Lower leg skin (tissue), 4 donors: ENCODE results near the gene ZKSCAN2. TPM values are rescaled to one million over a fixed set of nuclear protein-coding genes. Genes with fewer than 3 reads are reported as not detected.

Source experiments
- DNase-seq, 2 donors: peaks; one replicate each; pipeline ENCODE4 v3.0.0-alpha.2; 2019; ENCODE audit warnings: low spot score in 2 of 2
- H3K4me3 ChIP-seq: fragments of 200-600 bp; sonication (generic); 2 replicates; pipeline ENCODE4 v1.5.1; 2017; ENCODE audit warnings: mild to moderate bottlenecking, low read depth; ENCODE audit not compliant: poor library complexity, severe bottlenecking
- POLR2A ChIP-seq, 2 donors: fragments of 450-650 bp; IDR thresholded peaks; one replicate each; pipeline ENCODE4 v1.6.1; 2016 to 2017; ENCODE audit warnings: antibody characterized with exemption in 2 of 2, mild to moderate bottlenecking in 1 of 2, moderate library complexity in 1 of 2
- WGBS, 2 donors: methylation state at CpG; one replicate each; pipeline ENCODE4 v1.1.5; 2018; 5-methylcytosine and 5-hydroxymethylcytosine counted together
- intact Hi-C: fragments of 100-400 bp; cut with DNase I; formaldehyde crosslinking; loops from one replicate; pipeline ENCODE4 v1.15.0; 2023; ENCODE audit warnings: low total_unique reads
- total RNA-seq, 4 donors: library from RNA; depleted of rRNA; stranded (reverse); fragments of >200 nt; gene quantifications; one replicate each; pipeline ENCODE4 v1.1.0, GENCODE V29; 2016
- TF ChIP-seq, protein P1 (sequence below), 3 donors: fragments of 450-650 bp; IDR thresholded peaks; one replicate each; pipeline ENCODE4 v1.5.1; 2016; ENCODE audit warnings: antibody characterized with exemption in 3 of 3, mild to moderate bottlenecking in 3 of 3, moderate library complexity in 2 of 3

The ZKSCAN2 gene
- total RNA-seq, 4 donors from 2014 or later: 0.76 to 2.4 (median 1.6) TPM

GRCh38 chr16:25289466-25289865, 31.8 kb upstream of the ZKSCAN2 start:
- TF ChIP-seq POLR2A (IDR thresholded peaks at IDR 0.05): no peak
- TF ChIP-seq, protein P1, sequence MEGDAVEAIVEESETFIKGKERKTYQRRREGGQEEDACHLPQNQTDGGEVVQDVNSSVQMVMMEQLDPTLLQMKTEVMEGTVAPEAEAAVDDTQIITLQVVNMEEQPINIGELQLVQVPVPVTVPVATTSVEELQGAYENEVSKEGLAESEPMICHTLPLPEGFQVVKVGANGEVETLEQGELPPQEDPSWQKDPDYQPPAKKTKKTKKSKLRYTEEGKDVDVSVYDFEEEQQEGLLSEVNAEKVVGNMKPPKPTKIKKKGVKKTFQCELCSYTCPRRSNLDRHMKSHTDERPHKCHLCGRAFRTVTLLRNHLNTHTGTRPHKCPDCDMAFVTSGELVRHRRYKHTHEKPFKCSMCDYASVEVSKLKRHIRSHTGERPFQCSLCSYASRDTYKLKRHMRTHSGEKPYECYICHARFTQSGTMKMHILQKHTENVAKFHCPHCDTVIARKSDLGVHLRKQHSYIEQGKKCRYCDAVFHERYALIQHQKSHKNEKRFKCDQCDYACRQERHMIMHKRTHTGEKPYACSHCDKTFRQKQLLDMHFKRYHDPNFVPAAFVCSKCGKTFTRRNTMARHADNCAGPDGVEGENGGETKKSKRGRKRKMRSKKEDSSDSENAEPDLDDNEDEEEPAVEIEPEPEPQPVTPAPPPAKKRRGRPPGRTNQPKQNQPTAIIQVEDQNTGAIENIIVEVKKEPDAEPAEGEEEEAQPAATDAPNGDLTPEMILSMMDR (IDR thresholded peaks at IDR 0.05): no peak
- 96% methylated on average over 3 of the region's 3 CpGs for WGBS, 2 donors
- H3K4me3 ChIP-seq: no peak overlapping the region
- no peak for DNase-seq
- intact Hi-C loops: no loop called here

DNA sequence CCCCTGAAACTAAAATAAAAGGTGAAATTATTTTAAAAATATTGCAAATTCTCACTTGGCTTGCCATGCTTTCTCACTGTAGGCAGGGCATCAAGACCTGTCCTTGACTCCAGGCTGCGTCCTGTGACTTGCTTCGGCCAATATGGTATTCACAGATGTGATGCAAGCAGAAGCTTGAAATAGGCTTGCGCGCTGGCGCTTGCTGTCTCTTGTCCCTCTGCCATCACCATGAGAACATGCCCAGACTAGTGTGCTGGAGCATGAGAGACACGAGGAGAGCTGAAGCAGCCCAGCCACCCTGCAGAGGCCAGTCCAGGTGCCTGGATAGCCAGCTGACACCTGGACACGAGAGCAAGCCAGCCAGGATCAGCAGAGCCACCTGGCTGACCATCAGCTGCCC, 21.8 kb upstream of the ZKSCAN2 start:
- 48 to 52% methylated on average over 6 to 7 of the region's 7 CpGs for WGBS, 2 donors
- DNase-seq: no peak

GRCh38 chr16:25271421-25271820, 13.8 kb upstream of the ZKSCAN2 start:
- DNase-seq: no peak
- 78 to 81% methylated on average over 5 of the region's 5 CpGs for WGBS, 2 donors
- TF ChIP-seq POLR2A (IDR thresholded peaks at IDR 0.05): no peak
- TF ChIP-seq, protein P1 (IDR thresholded peaks at IDR 0.05): no peak
- H3K4me3 ChIP-seq: no peak overlapping the region
- intact Hi-C loops: no loop called here

More for the DNA sequence above, 21.8 kb upstream of the ZKSCAN2 start:
- intact Hi-C loops: no loop called here
- TF ChIP-seq POLR2A (IDR thresholded peaks at IDR 0.05): no peak
- TF ChIP-seq, protein P1 (IDR thresholded peaks at IDR 0.05): no peak
- H3K4me3 ChIP-seq: no peak overlapping the region

- WGBS, 2 donors: 41 to 45% methylated on average over 6 of the region's 6 CpGs
- intact Hi-C loops: no loop called here
- H3K4me3 ChIP-seq: no peak overlapping the region
- TF ChIP-seq, protein P1 (IDR thresholded peaks at IDR 0.05): no peak
- no peak for TF ChIP-seq POLR2A (IDR thresholded peaks at IDR 0.05)
- DNase-seq: no peak
These were observed 12.9 kb upstream of the ZKSCAN2 start for GRCh38 chr16:25270577-25270976.

- H3K4me3 ChIP-seq: no peak overlapping the region
- TF ChIP-seq, protein P1 (IDR thresholded peaks at IDR 0.05): no peak
- no peak for TF ChIP-seq POLR2A (IDR thresholded peaks at IDR 0.05)
- 86 to 100% methylated on average over 1 of the region's 1 CpG for WGBS, 2 donors
- no peak for DNase-seq
- intact Hi-C loops: no loop called here
These were observed 12.2 kb upstream of the ZKSCAN2 start for GRCh38 chr16:25269879-25270278.

DNA sequence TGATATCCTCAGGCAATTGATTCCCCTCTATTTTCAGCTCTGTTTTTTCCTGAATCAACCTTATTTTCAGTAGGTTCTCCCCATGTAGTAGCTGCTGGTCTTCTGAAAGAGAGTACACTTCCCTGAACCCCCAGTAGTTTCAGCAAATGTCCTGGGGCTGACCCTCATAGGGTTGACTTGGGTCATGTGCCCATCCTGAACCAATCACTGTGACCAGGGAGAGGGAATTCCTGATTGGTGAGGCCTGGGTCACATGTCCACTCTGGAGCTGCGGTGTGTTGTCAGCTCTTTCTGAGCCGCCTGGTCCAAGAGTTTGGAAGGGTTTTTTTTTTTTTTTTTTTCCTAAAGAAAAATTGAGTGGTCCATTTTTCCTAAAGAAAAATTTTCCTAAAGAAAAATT, 8.3 kb upstream of the ZKSCAN2 start:
- no peak for TF ChIP-seq POLR2A (IDR thresholded peaks at IDR 0.05)
- TF ChIP-seq, protein P1 (IDR thresholded peaks at IDR 0.05): no peak
- WGBS, 2 donors: 96 to 100% methylated on average over 2 of the region's 2 CpGs
- intact Hi-C loops: no loop called here
- H3K4me3 ChIP-seq: no peak overlapping the region
- DNase-seq: no peak
